Heart left ventricle (tissue), 13 donors: ENCODE data around the gene DOCK7.

Experiments
- POLR2A ChIP-seq, 2 donors: fragments of 450-650 bp; IDR thresholded peaks; one replicate each; pipeline ENCODE4 v1.6.1; 2017; ENCODE audit warnings: antibody characterized with exemption in 2 of 2, mild to moderate bottlenecking in 2 of 2, moderate library complexity in 2 of 2
- TF ChIP-seq, protein P1 (sequence below), 12 donors: fragments of 200-600 bp; sonication (generic) in 4 of 12; IDR thresholded peaks; one replicate each; pipeline versions ENCODE4 v1.5.0 to v1.8.0; 2018 to 2022; ENCODE audit warnings: antibody characterized with exemption in 12 of 12, mild to moderate bottlenecking in 5 of 12
- donor health status: ischemic (EF 13 %, LVEDD 7.1; RV severe dilation, severe dysfunction).
- donor health status: DM: no; HTN: yes; CAD: no.
- donor health status: DM: no; HTN: no; CAD: no.
- donor health status: ischemic (EF 25% LVEDD 6.9; RV normal size, moderate dysfunction).
- donor health status: ischemic (EF 25% LVEDD 5.7; RV mildly dilated, moderate dysfunction).
- donor health status: ischemic (EF 35%, LVEDD 5.7; RV mildly dilated, moderate dysfunction).
- donor health status: nonischemic (EF 11% LVEDD 7.7; RV severe dilation, severe dysfunction).
- donor health status: DM: yes; HTN: yes; CAD: no.
- donor health status: PGD.
- donor health status: ischemic (EF 29% LVEDD 5.4; RV normal size, mild dysfunction).
- donor health status: nonischemic (EF 23%, LVEDD 6.1; RV moderate dilation, normal function).

DNA sequence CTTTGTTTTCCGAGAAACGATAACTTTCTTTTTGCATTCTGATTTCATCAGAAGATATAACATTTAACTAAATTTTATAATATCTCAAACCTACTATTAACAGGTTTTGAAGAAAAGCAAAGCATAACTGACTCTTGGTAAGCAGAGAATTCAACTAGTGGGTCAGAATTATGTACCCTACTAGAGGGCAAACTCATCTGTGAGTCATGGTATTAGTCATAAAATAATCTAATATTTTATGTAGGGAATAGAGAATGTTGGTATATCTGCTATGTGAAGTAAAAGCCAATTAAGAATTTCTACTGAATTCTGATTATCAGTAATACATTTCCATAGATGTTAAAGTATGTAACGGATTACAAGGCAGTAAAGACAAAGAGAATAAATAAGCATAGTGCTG is 194.5 kb downstream of the DOCK7 start:
- TF ChIP-seq, protein P1, sequence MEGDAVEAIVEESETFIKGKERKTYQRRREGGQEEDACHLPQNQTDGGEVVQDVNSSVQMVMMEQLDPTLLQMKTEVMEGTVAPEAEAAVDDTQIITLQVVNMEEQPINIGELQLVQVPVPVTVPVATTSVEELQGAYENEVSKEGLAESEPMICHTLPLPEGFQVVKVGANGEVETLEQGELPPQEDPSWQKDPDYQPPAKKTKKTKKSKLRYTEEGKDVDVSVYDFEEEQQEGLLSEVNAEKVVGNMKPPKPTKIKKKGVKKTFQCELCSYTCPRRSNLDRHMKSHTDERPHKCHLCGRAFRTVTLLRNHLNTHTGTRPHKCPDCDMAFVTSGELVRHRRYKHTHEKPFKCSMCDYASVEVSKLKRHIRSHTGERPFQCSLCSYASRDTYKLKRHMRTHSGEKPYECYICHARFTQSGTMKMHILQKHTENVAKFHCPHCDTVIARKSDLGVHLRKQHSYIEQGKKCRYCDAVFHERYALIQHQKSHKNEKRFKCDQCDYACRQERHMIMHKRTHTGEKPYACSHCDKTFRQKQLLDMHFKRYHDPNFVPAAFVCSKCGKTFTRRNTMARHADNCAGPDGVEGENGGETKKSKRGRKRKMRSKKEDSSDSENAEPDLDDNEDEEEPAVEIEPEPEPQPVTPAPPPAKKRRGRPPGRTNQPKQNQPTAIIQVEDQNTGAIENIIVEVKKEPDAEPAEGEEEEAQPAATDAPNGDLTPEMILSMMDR (IDR thresholded peaks at IDR 0.05) = no peak
- TF ChIP-seq POLR2A (IDR thresholded peaks at IDR 0.05) = no peak
